Bronchial epithelial cell (primary cell): ENCODE data around the gene JAG2. TPM values are rescaled to one million over a fixed set of nuclear protein-coding genes. Genes with fewer than 3 reads are reported as not detected.

Source experiments
- DNase-seq: peaks from one replicate; pipeline ENCODE4 v3.0.0-alpha.2; 2010; ENCODE audit warnings: low read depth
- FAIRE-seq: peaks from 2 replicates; lab custom pipeline; 2011; peaks lifted over from hg19 to GRCh38; lab: Jason Lieb, UNC
- H3K27me3 ChIP-seq: 2 replicates; pipeline ENCODE4 v1.5.1; 2011; ENCODE audit warnings: low read length; ENCODE audit not compliant: control insufficient read depth, insufficient read depth
- H3K36me3 ChIP-seq: 2 replicates; pipeline ENCODE4 v1.5.1; 2011; ENCODE audit warnings: low read length; ENCODE audit not compliant: control insufficient read depth, insufficient read depth
- H3K4me3 ChIP-seq: 2 replicates; pipeline ENCODE4 v1.5.1; 2011; ENCODE audit warnings: mild to moderate bottlenecking, low read depth, low read length, control low read depth
- CTCF ChIP-seq: IDR thresholded peaks from 2 replicates; pipeline ENCODE4 v1.5.1; 2011; ENCODE audit warnings: mild to moderate bottlenecking, moderate library complexity, low read length, control low read depth, inconsistent platforms; ENCODE audit not compliant: insufficient read depth, severe bottlenecking
- total RNA-seq: library from RNA; depleted of rRNA; stranded (reverse); fragments of >200 nt; gene quantifications from 2 replicates; pipeline ENCODE4 v1.2.1, GENCODE V29; 2014

Gene JAG2
- total RNA-seq, 1 donor from 2014 or later, result 45.3 TPM

- H3K4me3 ChIP-seq, result peak overlapping the region; percentile 27
- H3K27me3 ChIP-seq, result no peaks in the 10 kb centered on the region
- H3K36me3 ChIP-seq, result peaks cover 6% of the 10 kb centered on the region
- no peak for FAIRE-seq
- DNase-seq, result peak; percentile 17
- peak; percentile 49 for TF ChIP-seq CTCF
Measured at GRCh38 chr14:105168979-105169507, 467 bp upstream of the JAG2 start.

- FAIRE-seq (no peak), DNase-seq (no peak)
- H3K27me3 ChIP-seq, result no peaks in the 10 kb centered on the region
- H3K36me3 ChIP-seq, result peaks cover 6% of the 10 kb centered on the region
- no peak for TF ChIP-seq CTCF
- H3K4me3 ChIP-seq, result peak overlapping the region; percentile 50
Measured at GRCh38 chr14:105168093-105168420, 519 bp downstream of the JAG2 start.

- no peaks in the 10 kb centered on the region for H3K27me3 ChIP-seq
- H3K4me3 ChIP-seq, result peak overlapping the region; percentile 50
- FAIRE-seq (no peak), DNase-seq (peak; percentile 51)
- peaks cover 6% of the 10 kb centered on the region for H3K36me3 ChIP-seq
- peak; percentile 25 for TF ChIP-seq CTCF
Measured at GRCh38 chr14:105167303-105168092, 1.1 kb downstream of the JAG2 start.

- Histone ChIP-seq H3K36me3 (peaks cover 6% of the 10 kb centered on the region), H3K27me3 (no peaks in the 10 kb centered on the region), H3K4me3 (peak overlapping the region; percentile 34)
- TF ChIP-seq CTCF, result no peak
- FAIRE-seq, result no peak
- peak; percentile 44 for DNase-seq
Measured at GRCh38 chr14:105166571-105167302, 1.8 kb downstream of the JAG2 start.

- peaks cover 8% of the 10 kb centered on the region for H3K36me3 ChIP-seq
- H3K27me3 ChIP-seq, result no peaks in the 10 kb centered on the region
- FAIRE-seq, result no peak
- peak; percentile 69 for DNase-seq
- H3K4me3 ChIP-seq, result peak overlapping the region; percentile 34
- no peak for TF ChIP-seq CTCF
Measured at GRCh38 chr14:105165761-105166485, 2.7 kb downstream of the JAG2 start.
